ENCODE data around the gene AFF3.

AFF3 gene

GRCh38 chr2:99572373-99573164 is 569.8 kb downstream of the AFF3 start:
- no peak for DNase-seq

GRCh38 chr2:99571954-99572353 is 570.4 kb downstream of the AFF3 start:
- no peak for DNase-seq

- no peak for DNase-seq
These were observed 570.9 kb downstream of the AFF3 start for GRCh38 chr2:99571533-99571932.

GRCh38 chr2:99571021-99571420 is 571.4 kb downstream of the AFF3 start:
- DNase-seq = no peak

- DNase-seq = no peak
These were observed 573.0 kb downstream of the AFF3 start for GRCh38 chr2:99569386-99569785.

- no peak for DNase-seq
These were observed 577.2 kb downstream of the AFF3 start for GRCh38 chr2:99565227-99565626.

GRCh38 chr2:99562516-99562915 is 579.9 kb downstream of the AFF3 start:
- DNase-seq = no peak

- DNase-seq = no peak
These were observed 580.6 kb downstream of the AFF3 start for GRCh38 chr2:99561804-99562203.

- DNase-seq = peak; percentile 82 to 85
These were observed 583.2 kb downstream of the AFF3 start for GRCh38 chr2:99559075-99559662.

GRCh38 chr2:99555404-99555803 is 587.0 kb downstream of the AFF3 start:
- peak; percentile 58 to 75 for DNase-seq

GRCh38 chr2:99554871-99555270 is 587.5 kb downstream of the AFF3 start:
- DNase-seq = no peak

GRCh38 chr2:99554238-99554637 is 588.2 kb downstream of the AFF3 start:
- DNase-seq = no peak

GRCh38 chr2:99552529-99552928 is 589.9 kb downstream of the AFF3 start:
- DNase-seq = no peak

GRCh38 chr2:99550368-99550767 is 592.0 kb downstream of the AFF3 start:
- no peak for DNase-seq

GRCh38 chr2:99545604-99546003 is 596.8 kb downstream of the AFF3 start:
- no peak for DNase-seq

- no peak for DNase-seq
These were observed 597.3 kb downstream of the AFF3 start for GRCh38 chr2:99545066-99545465.

- no peak for DNase-seq
These were observed 597.8 kb downstream of the AFF3 start for GRCh38 chr2:99544608-99545007.

GRCh38 chr2:99543247-99543646 is 599.1 kb downstream of the AFF3 start:
- no peak for DNase-seq

- DNase-seq = no peak
These were observed 604.4 kb downstream of the AFF3 start for GRCh38 chr2:99537910-99538485.

- DNase-seq = no peak
These were observed 618.3 kb downstream of the AFF3 start for GRCh38 chr2:99524056-99524455.

- DNase-seq = no peak
These were observed 620.2 kb downstream of the AFF3 start for GRCh38 chr2:99522157-99522556.

- no peak for DNase-seq
These were observed 621.6 kb downstream of the AFF3 start for GRCh38 chr2:99520813-99521212.

GRCh38 chr2:99520195-99520594 is 622.2 kb downstream of the AFF3 start:
- no peak for DNase-seq

GRCh38 chr2:99514357-99514756 is 628.0 kb downstream of the AFF3 start:
- no peak for DNase-seq

Data from Kasumi-1 (cell line).